H9 (cell line): ENCODE data around the gene MFSD12. TPM values are rescaled to one million over a fixed set of nuclear protein-coding genes. Genes with fewer than 3 reads are reported as not detected.

Source experiments
- DNase-seq: peaks from one replicate; pipeline ENCODE4 v3.0.0-alpha.2; 2017
- H2AFZ ChIP-seq: one replicate; pipeline ENCODE4 v1.6.1; 2013; ENCODE audit warnings: mild to moderate bottlenecking, low read length, control low read depth, moderate library complexity
- H2AK5ac ChIP-seq: 2 replicates; pipeline ENCODE4 v1.6.1; 2013; ENCODE audit warnings: low read length, control low read depth, mixed read lengths; ENCODE audit not compliant: insufficient read length
- H2BK120ac ChIP-seq: one replicate; pipeline ENCODE4 v1.6.1; 2013; ENCODE audit warnings: low read depth, mild to moderate bottlenecking, low read length, control low read depth, inconsistent platforms; ENCODE audit not compliant: poor library complexity, severe bottlenecking
- H2BK12ac ChIP-seq: 2 replicates; pipeline ENCODE4 v1.6.1; 2013; ENCODE audit warnings: low read length, control low read depth, mixed read lengths, low read depth; ENCODE audit not compliant: insufficient read length
- H2BK15ac ChIP-seq: 2 replicates; pipeline ENCODE4 v1.6.1; 2013; ENCODE audit warnings: low read depth, low read length, control low read depth
- H2BK20ac ChIP-seq: one replicate; pipeline ENCODE4 v1.6.1; 2013; ENCODE audit warnings: low read depth, mild to moderate bottlenecking, low read length, control low read depth, inconsistent platforms; ENCODE audit not compliant: poor library complexity, severe bottlenecking
- H2BK5ac ChIP-seq: 2 replicates; pipeline ENCODE4 v1.6.1; 2013; ENCODE audit warnings: low read length, control low read depth, mixed read lengths; ENCODE audit not compliant: insufficient read length
- H3K14ac ChIP-seq: 2 replicates; pipeline ENCODE4 v1.6.1; 2013; ENCODE audit warnings: low read length, control low read depth; ENCODE audit not compliant: insufficient read depth
- H3K18ac ChIP-seq: 2 replicates; pipeline ENCODE4 v1.6.1; 2013; ENCODE audit warnings: low read depth, mild to moderate bottlenecking, mixed read lengths, low read length, control low read depth; ENCODE audit not compliant: insufficient read length
- H3K23ac ChIP-seq: 2 replicates; pipeline ENCODE4 v1.6.1; 2013; ENCODE audit warnings: low read length, control low read depth, mixed read lengths, low read depth; ENCODE audit not compliant: insufficient read length
- H3K23me2 ChIP-seq: 2 replicates; pipeline ENCODE4 v1.6.1; 2013; ENCODE audit warnings: low read depth, mild to moderate bottlenecking, mixed read lengths, low read length, control low read depth; ENCODE audit not compliant: insufficient read length, poor library complexity, severe bottlenecking
- H3K27ac ChIP-seq: 2 replicates; pipeline ENCODE4 v1.5.1; 2013; ENCODE audit warnings: low read length, control low read depth, mixed read lengths, low read depth; ENCODE audit not compliant: insufficient read length
- H3K27me3 ChIP-seq: 2 replicates; pipeline ENCODE4 v1.6.1; 2013; ENCODE audit warnings: low read length, control low read depth, inconsistent platforms; ENCODE audit not compliant: insufficient read depth
- H3K4ac ChIP-seq: 2 replicates; pipeline ENCODE4 v1.6.1; 2013; ENCODE audit warnings: low read depth, mild to moderate bottlenecking, control low read depth, inconsistent platforms, low read length, moderate library complexity
- H3K4me1 ChIP-seq: 2 replicates; pipeline ENCODE4 v1.6.1; 2013; ENCODE audit warnings: low read length, control low read depth, inconsistent platforms; ENCODE audit not compliant: insufficient read depth
- H3K4me2 ChIP-seq: 2 replicates; pipeline ENCODE4 v1.6.1; 2013; ENCODE audit warnings: low read length, control low read depth, mixed read lengths; ENCODE audit not compliant: insufficient read length, insufficient read depth
- H3K56ac ChIP-seq: 2 replicates; pipeline ENCODE4 v1.6.1; 2013; ENCODE audit warnings: low read depth, mild to moderate bottlenecking, mixed read lengths, low read length, control low read depth; ENCODE audit not compliant: insufficient read length
- H3K79me1 ChIP-seq: 2 replicates; pipeline ENCODE4 v1.6.1; 2013; ENCODE audit warnings: low read depth, mild to moderate bottlenecking, moderate library complexity, low read length, control low read depth, inconsistent platforms; ENCODE audit not compliant: insufficient read depth, poor library complexity, severe bottlenecking
- H3K79me2 ChIP-seq: 2 replicates; pipeline ENCODE4 v1.6.1; 2013; ENCODE audit warnings: low read length, control low read depth, inconsistent platforms; ENCODE audit not compliant: insufficient read depth
- H3K9ac ChIP-seq: 2 replicates; pipeline ENCODE4 v1.6.1; 2013; ENCODE audit warnings: low read length, control low read depth, mixed read lengths; ENCODE audit not compliant: insufficient read length; ENCODE audit errors: extremely low read depth
- H3K9me3 ChIP-seq: one replicate; pipeline ENCODE4 v1.6.1; 2013; ENCODE audit warnings: low read depth, low read length, inconsistent platforms; ENCODE audit not compliant: control insufficient read depth
- H3T11ph ChIP-seq: one replicate; pipeline ENCODE4 v1.6.1; 2013; ENCODE audit warnings: mild to moderate bottlenecking, low read length, control low read depth, inconsistent platforms
- H4K20me1 ChIP-seq: one replicate; pipeline ENCODE4 v1.6.1; 2013; ENCODE audit not compliant: control insufficient read depth, insufficient read length, insufficient read depth
- H4K5ac ChIP-seq: 2 replicates; pipeline ENCODE4 v1.6.1; 2013; ENCODE audit warnings: low read depth, mild to moderate bottlenecking, mixed read lengths, low read length, control low read depth; ENCODE audit not compliant: insufficient read length
- H4K8ac ChIP-seq: replicated peaks from 2 replicates; pipeline ENCODE4 v1.6.1; 2013; ENCODE audit warnings: low read length, control low read depth, mixed read lengths, low read depth; ENCODE audit not compliant: insufficient read length
- H4K91ac ChIP-seq: 2 replicates; pipeline ENCODE4 v1.6.1; 2013; ENCODE audit warnings: low read depth, mild to moderate bottlenecking, moderate library complexity, mixed read lengths, low read length, control low read depth; ENCODE audit not compliant: insufficient read length
- H3K27ac Mint-ChIP-seq, 3 experiments: 2 replicates in 2 of 3; 3 replicates in 1 of 3; pipeline ENCODE4 v1.8.0; 2020 to 2021; ENCODE audit warnings: mixed read lengths in 3 of 3, mild to moderate bottlenecking in 1 of 3, moderate library complexity in 1 of 3
- H3K27me3 Mint-ChIP-seq: 2 replicates; pipeline ENCODE4 v1.8.0; 2021; ENCODE audit warnings: low read depth, mild to moderate bottlenecking, moderate library complexity, mixed read lengths
- H3K36me3 Mint-ChIP-seq, 3 experiments: 2 replicates in 2 of 3; 3 replicates in 1 of 3; pipeline ENCODE4 v1.8.0; 2020 to 2021; ENCODE audit warnings: low read depth in 3 of 3, mixed read lengths in 3 of 3; ENCODE audit not compliant: insufficient read depth in 1 of 3
- H3K4me1 Mint-ChIP-seq, 2 experiments: 2 replicates each; pipeline ENCODE4 v1.8.0; 2020; ENCODE audit warnings: mixed read lengths in 2 of 2
- H3K4me3 Mint-ChIP-seq, 2 experiments: 2 replicates in 1 of 2; 3 replicates in 1 of 2; pipeline ENCODE4 v1.8.0; 2020 to 2021; ENCODE audit warnings: mild to moderate bottlenecking in 2 of 2, mixed read lengths in 2 of 2, moderate library complexity in 1 of 2
- H3K9me3 Mint-ChIP-seq, 2 experiments: 2 replicates in 1 of 2; 3 replicates in 1 of 2; pipeline ENCODE4 v1.8.0; 2020; ENCODE audit warnings: mild to moderate bottlenecking in 2 of 2, mixed read lengths in 2 of 2, moderate library complexity in 1 of 2
- CTCF ChIP-seq: fragments of 200-600 bp; sonication (generic); conservative IDR thresholded peaks from 3 replicates; pipeline ENCODE4 v1.8.0; 2021; ENCODE audit warnings: antibody characterized with exemption, mild to moderate bottlenecking
- WGBS: extraction: QIAGEN DNeasy Blood & Tissue Kit; methylation state at CpG from one replicate; pipeline ENCODE4 v1.1.7; 2013; ENCODE audit warnings: missing lambda C conversion rate, low lambda C conversion rate, mixed read lengths; ENCODE audit not compliant: insufficient read length; ENCODE audit errors: extremely low coverage; 5-methylcytosine and 5-hydroxymethylcytosine counted together
- total RNA-seq: library from RNA; stranded (reverse); gene quantifications from 2 replicates; pipeline ENCODE4 v1.2.1, GENCODE V29; 2021

The MFSD12 gene
- total RNA-seq, 1 experiment from 2014 or later, result 58.8 TPM

GRCh38 chr19:3604227-3604986 lies 47.0 kb upstream of the MFSD12 start:
- Histone ChIP-seq H3K23me2 (peaks cover 2% of the 10 kb centered on the region), H2BK15ac (no peak overlapping the region), H2AFZ (no peak overlapping the region), H2BK12ac (no peak overlapping the region), H3K27ac (no peak overlapping the region), H3K14ac (no peak overlapping the region; the same call in 1 of the 2 replicates), H3K27me3 (peaks cover 5% of the 10 kb centered on the region; the same call in 1 of the 2 replicates), H3K4me2 (no peak overlapping the region), H3K18ac (no peak overlapping the region), H3K4me1 (no peaks in the 10 kb centered on the region; the same call in 1 of the 2 replicates), H2BK120ac (no peak overlapping the region), H4K91ac (no peak overlapping the region), H4K5ac (no peak overlapping the region), H3K9ac (no peak overlapping the region), H3K79me2 (no peaks in the 10 kb centered on the region), H3K9me3 (no peaks in the 10 kb centered on the region), H2AK5ac (no peak overlapping the region), H3K79me1 (no peaks in the 10 kb centered on the region), H3K23ac (no peak overlapping the region), H2BK20ac (no peak overlapping the region), H3T11ph (no peak overlapping the region), H4K20me1 (no peaks in the 10 kb centered on the region), H3K4ac (no peak overlapping the region), H4K8ac (no peak overlapping the region), H3K56ac (no peak overlapping the region), H2BK5ac (no peak overlapping the region)
- no peak for DNase-seq
- no peaks in the 10 kb centered on the region for H3K36me3 Mint-ChIP-seq
- peaks cover 12% of the 10 kb centered on the region in 2 experiments for H3K4me1 Mint-ChIP-seq
- H3K9me3 Mint-ChIP-seq, result peaks cover 0 to 4% of the 10 kb centered on the region in 2 experiments; a peak in 1 of 5 replicates
- no CpG with 5 or more reads among the region's 27 CpGs for WGBS
- H3K27me3 Mint-ChIP-seq, result peaks cover 4% of the 10 kb centered on the region
- no peak overlapping the region for H3K4me3 Mint-ChIP-seq
- no peak overlapping the region for H3K27ac Mint-ChIP-seq
- no peak for TF ChIP-seq CTCF
